Measurements from ENCODE around the gene PGAM1.

Gene PGAM1

GRCh38 chr10:97434055-97434454, 8.1 kb downstream of the PGAM1 start:
- no peak overlapping the region for H3K27ac ChIP-seq
- TF ChIP-seq, protein P1, sequence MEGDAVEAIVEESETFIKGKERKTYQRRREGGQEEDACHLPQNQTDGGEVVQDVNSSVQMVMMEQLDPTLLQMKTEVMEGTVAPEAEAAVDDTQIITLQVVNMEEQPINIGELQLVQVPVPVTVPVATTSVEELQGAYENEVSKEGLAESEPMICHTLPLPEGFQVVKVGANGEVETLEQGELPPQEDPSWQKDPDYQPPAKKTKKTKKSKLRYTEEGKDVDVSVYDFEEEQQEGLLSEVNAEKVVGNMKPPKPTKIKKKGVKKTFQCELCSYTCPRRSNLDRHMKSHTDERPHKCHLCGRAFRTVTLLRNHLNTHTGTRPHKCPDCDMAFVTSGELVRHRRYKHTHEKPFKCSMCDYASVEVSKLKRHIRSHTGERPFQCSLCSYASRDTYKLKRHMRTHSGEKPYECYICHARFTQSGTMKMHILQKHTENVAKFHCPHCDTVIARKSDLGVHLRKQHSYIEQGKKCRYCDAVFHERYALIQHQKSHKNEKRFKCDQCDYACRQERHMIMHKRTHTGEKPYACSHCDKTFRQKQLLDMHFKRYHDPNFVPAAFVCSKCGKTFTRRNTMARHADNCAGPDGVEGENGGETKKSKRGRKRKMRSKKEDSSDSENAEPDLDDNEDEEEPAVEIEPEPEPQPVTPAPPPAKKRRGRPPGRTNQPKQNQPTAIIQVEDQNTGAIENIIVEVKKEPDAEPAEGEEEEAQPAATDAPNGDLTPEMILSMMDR (conservative IDR thresholded peaks at IDR 0.05): no peak

DNA sequence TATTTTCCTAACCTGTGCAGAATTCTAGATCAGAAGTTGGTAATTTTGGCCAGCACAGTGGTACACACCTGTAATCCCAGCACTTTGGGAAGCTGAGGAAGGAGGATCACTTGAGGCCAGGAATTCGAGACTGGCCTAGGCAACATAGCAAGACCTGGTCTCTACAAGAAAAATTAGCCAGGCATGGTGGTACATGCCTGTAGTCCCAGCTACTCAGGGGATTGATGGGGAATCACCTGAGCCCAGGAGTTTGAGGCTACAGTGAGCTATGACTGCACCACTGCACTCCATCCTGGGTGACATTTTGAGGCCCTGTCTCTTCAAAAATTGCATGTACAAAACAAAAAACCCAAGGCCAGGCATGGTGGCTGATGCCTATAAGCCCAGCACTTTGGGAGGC, 8.6 kb downstream of the PGAM1 start:
- no peak overlapping the region for H3K27ac ChIP-seq
- TF ChIP-seq, protein P1 (conservative IDR thresholded peaks at IDR 0.05): no peak

DNA sequence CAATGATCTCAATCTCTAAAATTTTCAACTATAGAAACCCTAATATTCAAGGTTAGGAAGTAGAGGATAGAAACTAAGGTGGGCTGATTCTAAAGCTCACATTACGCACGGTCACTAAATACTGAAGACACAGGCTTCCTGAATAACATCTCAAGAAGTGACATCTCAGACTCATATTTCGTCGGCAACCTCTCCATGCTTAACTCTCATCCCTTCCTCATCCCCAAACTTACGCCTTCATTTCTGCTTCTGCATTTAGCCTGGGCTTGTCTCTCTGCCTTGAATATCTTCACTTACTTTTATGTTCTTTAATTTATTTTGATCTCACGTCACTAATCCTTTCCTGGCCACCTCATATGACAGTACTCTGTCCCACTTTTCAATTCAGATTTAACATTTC, 9.2 kb downstream of the PGAM1 start:
- no peak overlapping the region for H3K27ac ChIP-seq
- TF ChIP-seq, protein P1 (conservative IDR thresholded peaks at IDR 0.05): no peak

- TF ChIP-seq, protein P1 (conservative IDR thresholded peaks at IDR 0.05): no peak
- no peak overlapping the region for H3K27ac ChIP-seq
Observed at GRCh38 chr10:97442277-97442676, 16.3 kb downstream of the PGAM1 start.

DNA sequence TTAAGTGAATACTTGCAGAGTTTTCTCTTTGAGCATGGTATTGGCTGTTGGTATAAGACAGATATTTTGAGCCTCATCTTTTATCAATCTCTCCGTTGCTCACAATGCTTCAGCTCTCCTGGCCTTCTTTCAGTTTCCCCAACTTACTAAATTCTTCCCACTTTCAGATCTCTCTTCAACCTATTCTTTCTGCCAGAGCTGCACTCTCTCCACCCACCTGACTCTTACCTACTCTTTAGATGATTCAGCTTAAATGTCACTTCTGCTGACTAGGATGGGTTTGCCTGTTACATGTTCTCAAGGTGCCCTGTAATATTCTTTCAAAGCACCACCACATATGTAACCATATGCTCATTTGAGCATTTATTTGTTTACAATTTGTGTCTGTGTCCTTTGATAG, 18.2 kb downstream of the PGAM1 start:
- TF ChIP-seq, protein P1 (conservative IDR thresholded peaks at IDR 0.05): no peak
- no peak overlapping the region for H3K27ac ChIP-seq

- TF ChIP-seq, protein P1 (conservative IDR thresholded peaks at IDR 0.05): no peak
- H3K27ac ChIP-seq: peak overlapping the region; percentile 81
Observed at GRCh38 chr10:97445357-97445721, 19.3 kb downstream of the PGAM1 start.

DNA sequence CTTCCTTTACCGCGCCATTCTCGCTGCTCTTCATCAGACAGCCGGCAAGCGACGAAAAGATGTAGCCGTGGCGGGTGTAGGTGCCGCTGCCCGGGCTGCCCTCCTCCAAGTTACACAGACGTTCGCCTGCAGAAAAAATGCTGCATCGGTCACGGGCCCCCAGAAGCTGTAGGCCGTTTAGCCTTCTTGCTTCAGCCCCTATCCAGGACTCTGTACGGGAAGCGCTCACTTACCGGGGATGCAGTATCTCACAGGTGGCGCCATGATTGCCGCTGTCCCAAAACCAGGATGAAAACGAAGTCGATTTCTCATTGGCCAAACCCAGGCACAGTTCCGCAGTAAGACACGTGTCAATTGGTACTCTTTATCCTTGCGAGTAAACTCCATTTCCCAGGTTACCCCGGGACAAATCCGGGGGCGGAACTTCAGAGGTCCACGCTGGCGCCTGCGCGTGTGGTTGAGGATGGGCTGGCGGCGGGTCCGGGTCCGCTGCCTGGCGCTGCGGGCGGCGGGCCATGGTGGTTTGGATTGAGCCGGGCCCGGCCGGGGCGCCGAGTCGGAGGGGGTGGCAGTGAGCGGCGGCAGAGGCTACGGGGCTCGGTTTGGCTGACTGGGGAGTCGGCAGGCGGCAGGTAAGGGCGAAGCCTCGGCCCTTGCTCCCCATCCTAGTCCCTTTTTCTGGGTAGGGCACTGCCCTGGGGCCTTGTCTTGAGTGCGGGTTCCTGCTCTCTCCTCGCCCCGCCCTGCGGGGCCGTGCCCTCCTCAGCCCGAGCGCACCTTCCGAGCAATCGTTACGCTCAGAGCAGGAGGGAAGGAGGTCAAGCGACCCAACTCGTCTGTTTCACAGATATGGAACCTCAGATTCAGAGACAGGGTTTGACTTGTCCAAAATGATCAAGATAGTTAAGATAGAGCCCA, 20.0 kb downstream of the PGAM1 start, which contains the start of the genes EXOSC1 and ZDHHC16:
TSS of gene EXOSC1 (minus strand) at position 285 of the 918 bp plus-strand sequence. CDS start at position 264, 21 bp downstream.
TSS of gene ZDHHC16 (plus strand) at position 454 of the 918 bp plus-strand sequence. CDS start 5,501 bp downstream, outside the sequence.
- H3K27ac ChIP-seq: peak within 1 kb of the TSS; percentile 81
- TF ChIP-seq, protein P1 (conservative IDR thresholded peaks at IDR 0.05): no peak

All from VCaP (cell line).